Astrocyte (in vitro differentiated cells and primary cell): ENCODE data around the gene SLC26A1.

Source experiments
- EZH2 ChIP-seq: IDR thresholded peaks from 2 replicates; pipeline ENCODE4 v1.6.1; 2012; ENCODE audit warnings: mild to moderate bottlenecking, low read length, inconsistent platforms; ENCODE audit not compliant: insufficient read depth
- TF ChIP-seq, protein P1 (sequence below): IDR thresholded peaks from 2 replicates; pipeline ENCODE4 v1.5.1; 2011; ENCODE audit warnings: low read depth, mild to moderate bottlenecking, inconsistent platforms, low read length, moderate library complexity; ENCODE audit not compliant: insufficient read depth

DNA sequence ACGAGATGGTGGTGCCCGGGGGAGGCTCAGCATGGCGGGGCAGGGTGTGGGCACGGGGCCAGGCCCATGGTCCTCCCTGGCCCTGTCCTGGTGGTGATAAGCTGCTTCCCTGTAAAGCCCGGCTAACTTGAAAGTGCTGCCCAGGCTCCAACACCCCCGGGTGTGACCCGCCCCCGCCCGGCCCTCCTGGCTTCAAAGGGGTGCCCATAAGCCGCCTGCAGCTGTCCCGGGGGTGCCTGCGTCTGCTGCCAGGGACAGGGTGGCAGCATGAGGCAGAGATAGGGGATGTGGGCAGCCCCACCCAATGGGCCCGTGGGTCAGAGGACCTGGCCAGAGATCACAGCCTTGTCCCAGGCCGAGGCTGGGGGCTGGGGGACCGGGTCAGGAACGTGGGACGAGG is 36.3 kb upstream of the SLC26A1 start:
- TF ChIP-seq, protein P1, sequence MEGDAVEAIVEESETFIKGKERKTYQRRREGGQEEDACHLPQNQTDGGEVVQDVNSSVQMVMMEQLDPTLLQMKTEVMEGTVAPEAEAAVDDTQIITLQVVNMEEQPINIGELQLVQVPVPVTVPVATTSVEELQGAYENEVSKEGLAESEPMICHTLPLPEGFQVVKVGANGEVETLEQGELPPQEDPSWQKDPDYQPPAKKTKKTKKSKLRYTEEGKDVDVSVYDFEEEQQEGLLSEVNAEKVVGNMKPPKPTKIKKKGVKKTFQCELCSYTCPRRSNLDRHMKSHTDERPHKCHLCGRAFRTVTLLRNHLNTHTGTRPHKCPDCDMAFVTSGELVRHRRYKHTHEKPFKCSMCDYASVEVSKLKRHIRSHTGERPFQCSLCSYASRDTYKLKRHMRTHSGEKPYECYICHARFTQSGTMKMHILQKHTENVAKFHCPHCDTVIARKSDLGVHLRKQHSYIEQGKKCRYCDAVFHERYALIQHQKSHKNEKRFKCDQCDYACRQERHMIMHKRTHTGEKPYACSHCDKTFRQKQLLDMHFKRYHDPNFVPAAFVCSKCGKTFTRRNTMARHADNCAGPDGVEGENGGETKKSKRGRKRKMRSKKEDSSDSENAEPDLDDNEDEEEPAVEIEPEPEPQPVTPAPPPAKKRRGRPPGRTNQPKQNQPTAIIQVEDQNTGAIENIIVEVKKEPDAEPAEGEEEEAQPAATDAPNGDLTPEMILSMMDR, result no peak
- TF ChIP-seq EZH2, result no peak
